Colonic mucosa (tissue), 4 donors: Measurements from ENCODE around the gene APOOL. TPM values are rescaled to one million over a fixed set of nuclear protein-coding genes. Genes with fewer than 3 reads are reported as not detected.

ENCODE experiments used
- DNase-seq: peaks from one replicate; pipeline ENCODE4 v3.0.0-alpha.2; 2020
- H3K27ac ChIP-seq: fragments of 200-600 bp; one replicate; pipeline ENCODE4 v1.8.0; 2021
- H3K27me3 ChIP-seq: fragments of 200-600 bp; one replicate; pipeline ENCODE4 v1.8.0; 2021
- H3K36me3 ChIP-seq: fragments of 200-600 bp; one replicate; pipeline ENCODE4 v1.8.0; 2021
- H3K4me1 ChIP-seq: fragments of 200-600 bp; one replicate; pipeline ENCODE4 v1.8.0; 2021; ENCODE audit warnings: mild to moderate bottlenecking
- H3K4me3 ChIP-seq: fragments of 200-600 bp; one replicate; pipeline ENCODE4 v1.8.0; 2021
- H3K9ac ChIP-seq, 2 donors: one replicate each; pipeline ENCODE4 v1.7.0; 2013; ENCODE audit warnings: control low read depth in 2 of 2, low read depth in 2 of 2, low read length in 2 of 2
- H3K9me3 ChIP-seq: fragments of 200-600 bp; one replicate; pipeline ENCODE4 v1.8.0; 2021
- intact Hi-C: fragments of 100-400 bp; cut with DNase I; formaldehyde crosslinking; loops from one replicate; pipeline ENCODE4 v1.14.1; 2022
- total RNA-seq, 2 donors: library from RNA; stranded (reverse); fragmentation: NEBNext Ultra II Directional in 1 of 2; extraction: Animal tissue kit (Norgen Biotek cat#: 25700) in 1 of 2; gene quantifications; one replicate each; pipeline ENCODE4 v1.2.1, GENCODE V29; 2021
- TF ChIP-seq, protein P1 (sequence below): fragments of 200-600 bp; IDR thresholded peaks from one replicate; pipeline ENCODE4 v1.8.0; 2022; ENCODE audit warnings: antibody characterized with exemption, mild to moderate bottlenecking
- donor health status: healthy.
- donor health status: DM: no; HTN: no; CAD: no.
- donor health status: DM: no; HTN: no; CAD: no.

APOOL gene
- total RNA-seq, 2 donors from 2014 or later: 22.3 to 31.9 TPM

- H3K4me1 ChIP-seq: no peaks in the 10 kb centered on the region
- H3K36me3 ChIP-seq: no peaks in the 10 kb centered on the region
- intact Hi-C loops: loop anchor here (10.0 kb wide), 1 partner anchor 460 kb away; no protein-coding TSS in a partner anchor
- no peak overlapping the region for H3K9ac ChIP-seq
- H3K27me3 ChIP-seq: no peaks in the 10 kb centered on the region
- H3K4me3 ChIP-seq: no peak overlapping the region
- no peaks in the 10 kb centered on the region for H3K9me3 ChIP-seq
- H3K27ac ChIP-seq: no peak overlapping the region
- peak; percentile 23 for DNase-seq
- TF ChIP-seq, protein P1, sequence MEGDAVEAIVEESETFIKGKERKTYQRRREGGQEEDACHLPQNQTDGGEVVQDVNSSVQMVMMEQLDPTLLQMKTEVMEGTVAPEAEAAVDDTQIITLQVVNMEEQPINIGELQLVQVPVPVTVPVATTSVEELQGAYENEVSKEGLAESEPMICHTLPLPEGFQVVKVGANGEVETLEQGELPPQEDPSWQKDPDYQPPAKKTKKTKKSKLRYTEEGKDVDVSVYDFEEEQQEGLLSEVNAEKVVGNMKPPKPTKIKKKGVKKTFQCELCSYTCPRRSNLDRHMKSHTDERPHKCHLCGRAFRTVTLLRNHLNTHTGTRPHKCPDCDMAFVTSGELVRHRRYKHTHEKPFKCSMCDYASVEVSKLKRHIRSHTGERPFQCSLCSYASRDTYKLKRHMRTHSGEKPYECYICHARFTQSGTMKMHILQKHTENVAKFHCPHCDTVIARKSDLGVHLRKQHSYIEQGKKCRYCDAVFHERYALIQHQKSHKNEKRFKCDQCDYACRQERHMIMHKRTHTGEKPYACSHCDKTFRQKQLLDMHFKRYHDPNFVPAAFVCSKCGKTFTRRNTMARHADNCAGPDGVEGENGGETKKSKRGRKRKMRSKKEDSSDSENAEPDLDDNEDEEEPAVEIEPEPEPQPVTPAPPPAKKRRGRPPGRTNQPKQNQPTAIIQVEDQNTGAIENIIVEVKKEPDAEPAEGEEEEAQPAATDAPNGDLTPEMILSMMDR: peak; percentile 84
Measured at GRCh38 chrX:85084770-85085393, 81.2 kb downstream of the APOOL start.

- H3K27me3 ChIP-seq: no peaks in the 10 kb centered on the region
- intact Hi-C loops: loop anchor here (10.0 kb wide), 1 partner anchor 455 kb away; no protein-coding TSS in a partner anchor
- no peaks in the 10 kb centered on the region for H3K9me3 ChIP-seq
- H3K4me3 ChIP-seq: no peak overlapping the region
- no peaks in the 10 kb centered on the region for H3K36me3 ChIP-seq
- no peak overlapping the region for H3K27ac ChIP-seq
- DNase-seq: no peak
- TF ChIP-seq, protein P1: no peak
- no peaks in the 10 kb centered on the region for H3K4me1 ChIP-seq
- no peak overlapping the region for H3K9ac ChIP-seq
Measured at GRCh38 chrX:85089321-85089840, 85.7 kb downstream of the APOOL start.

- Histone ChIP-seq H3K4me1 (no peaks in the 10 kb centered on the region), H3K27me3 (no peaks in the 10 kb centered on the region), H3K9me3 (no peaks in the 10 kb centered on the region), H3K36me3 (no peaks in the 10 kb centered on the region), H3K9ac (no peak overlapping the region), H3K4me3 (no peak overlapping the region), H3K27ac (no peak overlapping the region)
- DNase-seq: no peak
- intact Hi-C loops: no loop called here
- TF ChIP-seq, protein P1: no peak
Measured at GRCh38 chrX:85107407-85107806, 103.7 kb downstream of the APOOL start.

DNA sequence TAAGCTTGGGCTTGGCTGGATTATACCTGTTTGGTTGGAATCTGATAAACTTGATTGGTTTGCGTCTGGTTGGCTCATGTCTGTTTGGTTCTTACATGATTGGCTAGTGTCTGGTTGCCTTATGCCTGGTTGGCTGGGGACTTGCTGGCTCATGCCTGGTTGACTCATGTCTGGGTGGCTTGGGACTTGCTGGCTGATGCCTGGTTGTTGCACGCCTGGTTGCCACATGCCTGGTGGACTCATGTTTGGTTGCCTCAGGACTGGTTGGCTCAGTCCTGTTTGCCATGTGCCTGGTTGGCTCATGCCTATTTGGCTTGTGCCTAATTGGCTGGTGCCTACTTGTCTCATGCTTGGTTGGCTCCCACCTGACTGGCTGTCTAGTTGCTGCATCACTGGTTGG is 104.5 kb downstream of the APOOL start:
- no peaks in the 10 kb centered on the region for H3K36me3 ChIP-seq
- TF ChIP-seq, protein P1: no peak
- H3K4me3 ChIP-seq: no peak overlapping the region
- DNase-seq: no peak
- H3K9me3 ChIP-seq: no peaks in the 10 kb centered on the region
- no peak overlapping the region for H3K27ac ChIP-seq
- no peaks in the 10 kb centered on the region for H3K27me3 ChIP-seq
- no peak overlapping the region for H3K9ac ChIP-seq
- intact Hi-C loops: no loop called here
- no peaks in the 10 kb centered on the region for H3K4me1 ChIP-seq

- H3K4me1 ChIP-seq: no peaks in the 10 kb centered on the region
- H3K27me3 ChIP-seq: no peaks in the 10 kb centered on the region
- H3K9ac ChIP-seq: no peak overlapping the region
- H3K36me3 ChIP-seq: no peaks in the 10 kb centered on the region
- TF ChIP-seq, protein P1: peak; percentile 32
- no peak overlapping the region for H3K4me3 ChIP-seq
- intact Hi-C loops: no loop called here
- no peak for DNase-seq
- H3K27ac ChIP-seq: no peak overlapping the region
- no peaks in the 10 kb centered on the region for H3K9me3 ChIP-seq
Measured at GRCh38 chrX:85109235-85109634, 105.6 kb downstream of the APOOL start.
